ENCODE results near the gene BAIAP2.
"Not testable (repeated sequence)": the region's sequence is repeated elsewhere in the genome, so short reads cannot be mapped to it uniquely, and the experiment has no call there.

Gene BAIAP2

GRCh38 chr17:81002013-81002384 is 33.0 kb upstream of the BAIAP2 start:
- no peak for DNase-seq (ENCODE audit: low read depth)

GRCh38 chr17:81002409-81003361 is 32.3 kb upstream of the BAIAP2 start:
- no peak for DNase-seq (ENCODE audit: low read depth)

- no peak for DNase-seq (ENCODE audit: low read depth)
These were observed 31.1 kb upstream of the BAIAP2 start for GRCh38 chr17:81003711-81004475.

GRCh38 chr17:81006891-81007290 is 28.1 kb upstream of the BAIAP2 start:
- DNase-seq (ENCODE audit: low read depth) = no peak

GRCh38 chr17:81008140-81008539 is 26.8 kb upstream of the BAIAP2 start:
- DNase-seq (ENCODE audit: low read depth) = no peak

GRCh38 chr17:81009136-81009535 is 25.8 kb upstream of the BAIAP2 start:
- DNase-seq (ENCODE audit: low read depth) = no peak

- DNase-seq (ENCODE audit: low read depth) = no peak
These were observed 24.0 kb upstream of the BAIAP2 start for GRCh38 chr17:81010935-81011334.

GRCh38 chr17:81011951-81012350 is 23.0 kb upstream of the BAIAP2 start:
- DNase-seq (ENCODE audit: low read depth) = no peak

- no peak for DNase-seq (ENCODE audit: low read depth)
These were observed 22.1 kb upstream of the BAIAP2 start for GRCh38 chr17:81012574-81013447.

- no peak for DNase-seq (ENCODE audit: low read depth)
These were observed 21.3 kb upstream of the BAIAP2 start for GRCh38 chr17:81013642-81014041.

- DNase-seq (ENCODE audit: low read depth) = no peak
These were observed 19.8 kb upstream of the BAIAP2 start for GRCh38 chr17:81015136-81015535.

- no peak for DNase-seq (ENCODE audit: low read depth)
These were observed 18.4 kb upstream of the BAIAP2 start for GRCh38 chr17:81016575-81016974.

GRCh38 chr17:81017330-81017729 is 17.6 kb upstream of the BAIAP2 start:
- not testable (repeated sequence) for DNase-seq (ENCODE audit: low read depth)

- no peak for DNase-seq (ENCODE audit: low read depth)
These were observed 16.7 kb upstream of the BAIAP2 start for GRCh38 chr17:81018044-81018802.

GRCh38 chr17:81019563-81020442 is 15.1 kb upstream of the BAIAP2 start:
- DNase-seq (ENCODE audit: low read depth) = no peak

GRCh38 chr17:81020443-81020766 is 14.5 kb upstream of the BAIAP2 start:
- DNase-seq (ENCODE audit: low read depth) = no peak

GRCh38 chr17:81020767-81021497 is 14.0 kb upstream of the BAIAP2 start:
- DNase-seq (ENCODE audit: low read depth) = no peak

GRCh38 chr17:81021531-81022343 is 13.2 kb upstream of the BAIAP2 start:
- DNase-seq (ENCODE audit: low read depth) = no peak

- no peak for DNase-seq (ENCODE audit: low read depth)
These were observed 12.6 kb upstream of the BAIAP2 start for GRCh38 chr17:81022344-81022676.
